GM18870 (cell line): ENCODE measurements around the gene NRGN.
A peak's percentile ranks its signal among the peaks of the same experiment; 100 is the strongest.
"Not testable (repeated sequence)": the region's sequence is repeated elsewhere in the genome, so short reads cannot be mapped to it uniquely, and the experiment has no call there.

Experiments used
- ATAC-seq: cut with Tn5 transposase; IDR thresholded peaks from one replicate; pipeline ENCODE4 v1.9.1; 2021; ENCODE audit warnings: moderate library complexity; ENCODE audit not compliant: unreplicated experiment

NRGN gene

DNA sequence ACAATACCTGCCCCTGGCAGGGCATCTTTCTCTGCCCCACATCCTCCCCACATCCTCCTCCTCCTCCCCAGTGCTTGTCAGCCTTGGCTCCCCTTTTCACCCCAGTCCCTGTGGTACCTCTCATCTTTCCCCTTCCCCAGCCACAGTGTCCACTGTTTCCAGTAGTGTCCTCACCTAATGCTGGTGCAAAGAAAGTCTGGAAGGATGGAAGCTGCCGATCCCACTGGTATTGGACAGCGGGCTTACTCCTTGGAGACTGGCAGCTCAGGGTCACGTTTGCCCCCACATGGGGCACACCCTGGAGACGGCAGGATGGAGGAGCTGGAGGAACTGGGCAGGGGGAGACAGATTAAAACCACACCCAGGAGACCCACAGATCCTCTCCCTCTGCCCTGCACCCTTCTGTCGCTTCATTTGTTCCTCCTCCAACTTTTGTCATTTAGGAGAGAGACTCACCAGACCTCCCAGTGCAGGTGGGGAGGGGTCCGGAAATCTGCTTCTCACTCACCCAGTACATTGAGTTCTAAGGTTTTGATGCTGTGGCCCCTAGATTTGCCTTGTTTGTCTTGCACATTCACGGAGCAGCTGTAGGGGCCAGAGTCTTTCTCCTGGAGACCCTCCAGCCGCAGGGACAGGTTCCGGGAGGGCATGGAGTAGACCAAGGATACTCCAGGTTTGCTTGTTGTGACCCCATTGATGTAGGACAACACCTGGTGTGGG lies 16.5 kb downstream of the NRGN start:
- no peak for ATAC-seq

DNA sequence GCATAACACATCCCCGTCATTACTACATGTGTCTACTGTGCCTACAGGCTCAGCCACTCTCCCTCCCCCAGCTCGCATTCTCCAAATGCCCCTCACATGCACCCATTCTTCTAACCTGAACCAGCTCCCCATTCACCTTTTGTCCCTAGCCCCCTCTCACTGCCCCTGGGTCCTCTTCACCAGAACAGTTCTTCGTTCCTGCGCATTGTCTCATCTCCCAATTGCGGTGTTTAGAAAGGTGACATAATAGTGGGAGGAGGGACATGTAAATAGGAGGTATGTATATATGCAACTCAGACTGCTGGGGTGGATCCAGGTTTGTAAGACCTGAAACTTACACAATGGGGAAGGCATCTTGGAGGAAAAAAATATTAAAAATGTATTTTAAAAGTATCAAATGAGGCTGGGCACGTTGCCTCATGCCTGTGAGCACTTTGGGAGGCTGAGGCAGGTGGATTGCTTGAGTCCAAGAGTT lies 17.0 kb downstream of the NRGN start:
- ATAC-seq, result no peak

DNA sequence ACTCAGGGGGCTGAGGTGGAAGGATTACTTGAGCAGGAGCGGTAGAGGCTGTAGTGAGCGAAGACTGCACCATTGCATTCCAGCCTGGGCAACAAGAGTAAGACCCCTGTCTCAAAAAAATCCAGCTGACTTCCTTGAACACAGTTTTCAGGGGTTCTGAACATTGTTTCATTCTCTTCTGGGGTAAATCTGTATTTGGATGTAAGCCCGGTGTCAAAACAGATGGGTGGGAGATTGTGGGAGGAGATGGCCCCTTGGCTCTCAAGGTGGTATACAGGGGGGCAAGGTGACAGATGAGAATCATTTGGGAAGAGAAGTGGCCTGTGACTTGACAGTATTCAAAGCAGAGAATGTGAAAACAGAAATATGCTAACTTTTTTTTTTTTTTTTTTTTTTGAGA lies 17.6 kb downstream of the NRGN start:
- ATAC-seq, result no peak

DNA sequence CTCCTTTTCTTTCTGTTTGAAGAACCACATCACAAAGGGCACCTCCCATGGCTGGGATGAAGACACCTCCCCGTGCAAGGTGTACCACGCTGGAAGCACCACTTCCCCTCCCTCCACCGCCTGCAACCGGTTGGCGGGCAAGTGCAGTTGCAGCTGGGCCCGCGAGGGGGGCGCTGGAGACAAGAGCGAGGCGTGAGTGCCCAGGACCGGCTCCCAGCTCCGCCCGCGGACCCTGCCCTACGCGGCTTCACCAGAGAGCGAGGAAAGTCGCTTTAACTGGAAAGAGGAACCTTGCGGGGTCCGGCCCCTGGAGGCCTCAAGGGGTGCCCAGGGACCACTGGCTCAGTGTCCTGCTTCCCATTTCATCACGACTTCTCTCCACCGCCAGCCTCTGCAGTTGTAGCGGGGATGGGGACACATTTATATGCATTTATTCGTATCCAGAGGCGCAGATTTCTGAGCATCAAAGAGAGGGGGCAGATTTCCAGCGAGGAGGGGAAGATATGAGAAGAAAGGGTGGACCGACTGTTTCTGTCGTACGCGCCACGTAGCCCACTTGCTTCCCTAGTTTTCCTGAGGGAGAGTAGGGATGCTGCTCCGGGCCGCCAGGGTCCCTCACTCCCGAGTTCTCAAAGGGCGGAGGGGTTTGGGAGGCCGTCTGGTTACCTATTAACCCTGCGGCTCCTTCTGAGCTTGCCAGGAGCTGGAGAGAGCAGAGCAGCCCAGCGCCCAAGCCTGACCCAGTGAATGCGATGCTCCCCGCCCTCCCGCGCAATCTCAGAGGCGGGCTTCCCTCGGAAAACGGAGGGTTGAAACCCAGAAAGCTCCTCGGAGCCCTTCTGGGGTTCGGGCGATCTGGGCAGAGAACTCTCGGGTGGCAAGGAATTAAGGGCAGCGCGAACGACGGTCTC lies 18.9 kb downstream of the NRGN start:
- no peak for ATAC-seq

DNA sequence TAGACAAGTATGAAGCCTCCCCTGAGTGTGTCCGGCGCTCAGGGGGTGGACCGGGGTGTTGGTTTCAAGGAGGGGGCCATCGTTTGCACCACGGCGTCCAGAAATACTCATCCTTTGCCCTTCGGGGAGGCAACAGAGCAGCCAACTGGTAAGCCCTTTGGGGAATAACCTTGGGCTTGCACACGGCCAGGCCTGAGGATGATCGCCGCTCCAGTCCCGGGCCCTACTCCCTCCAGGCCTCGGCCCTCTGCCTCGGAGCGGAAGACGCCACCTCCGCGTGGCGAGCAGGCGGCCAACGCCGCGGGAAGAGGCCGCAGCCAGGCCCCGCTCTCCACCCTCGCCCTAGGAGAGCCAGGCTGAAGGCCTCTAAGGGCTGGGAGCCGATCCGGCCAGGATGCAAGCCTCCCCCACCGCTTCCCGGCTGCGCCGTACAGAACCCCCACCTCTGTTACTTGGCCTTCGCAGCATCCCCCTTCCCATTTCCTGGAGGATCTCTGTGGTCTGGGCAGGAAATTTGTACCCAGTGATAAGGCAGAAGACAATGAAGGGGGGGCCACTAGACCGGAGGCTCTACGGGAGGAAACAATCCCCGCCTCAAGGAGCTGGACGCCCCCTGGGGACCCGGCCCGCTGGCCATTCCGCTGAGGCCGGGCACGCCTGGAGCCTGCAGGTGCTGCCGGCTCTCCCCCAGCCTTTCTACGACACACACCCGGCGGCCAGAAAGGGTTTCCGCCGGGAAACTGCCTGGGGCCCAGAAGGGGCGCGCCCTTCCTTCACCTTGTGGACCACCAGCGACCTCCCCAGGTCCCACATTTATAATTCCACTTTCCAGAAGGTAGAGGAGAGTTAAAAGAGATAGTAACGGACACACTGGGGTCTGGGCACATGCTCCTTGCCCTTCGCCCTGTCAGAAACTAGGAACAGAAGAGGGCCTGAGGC lies 19.8 kb downstream of the NRGN start:
- ATAC-seq, result no peak

DNA sequence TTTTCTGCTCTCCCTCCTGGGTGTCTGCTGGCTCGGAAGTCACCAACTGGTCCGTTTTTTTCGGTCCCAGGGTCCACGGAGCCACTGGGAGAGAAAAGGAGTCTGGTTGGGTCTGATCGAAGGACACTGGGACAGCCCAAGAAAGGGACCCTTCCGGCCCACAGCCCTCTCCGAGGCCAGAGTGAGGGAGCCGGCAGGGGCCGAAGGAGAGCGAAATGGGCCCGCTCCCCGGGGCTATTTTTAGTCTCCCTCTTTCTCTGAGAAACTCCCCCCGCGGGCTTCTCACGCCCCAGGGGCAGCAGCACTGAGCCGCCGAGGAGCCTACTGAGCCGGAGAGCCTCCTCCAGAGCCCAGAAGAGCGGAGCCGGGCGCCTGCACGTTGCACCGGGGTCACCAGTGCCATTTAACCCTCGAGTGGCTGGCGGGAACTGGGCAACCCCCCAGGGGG lies 20.5 kb downstream of the NRGN start:
- ATAC-seq, result peak; percentile 23

DNA sequence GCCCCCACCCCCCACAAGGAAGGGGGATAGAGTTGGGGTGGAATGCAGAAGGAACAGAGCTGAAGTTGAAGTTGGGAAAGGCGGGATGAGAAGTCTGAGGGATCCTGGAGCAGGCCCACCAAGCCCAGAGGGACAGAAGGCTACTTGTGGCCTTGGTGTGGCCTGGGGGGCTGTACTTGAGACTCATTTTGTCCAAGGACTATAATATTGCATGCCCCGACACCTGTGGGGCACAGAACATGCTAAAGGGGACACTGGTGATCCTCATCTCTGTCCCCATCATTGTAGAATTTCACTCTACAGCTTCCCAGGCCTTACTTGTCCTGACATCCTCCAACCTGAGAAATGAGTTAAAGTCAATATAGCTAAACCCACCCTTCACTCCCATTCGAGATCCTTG lies 21.1 kb downstream of the NRGN start:
- ATAC-seq, result no peak

DNA sequence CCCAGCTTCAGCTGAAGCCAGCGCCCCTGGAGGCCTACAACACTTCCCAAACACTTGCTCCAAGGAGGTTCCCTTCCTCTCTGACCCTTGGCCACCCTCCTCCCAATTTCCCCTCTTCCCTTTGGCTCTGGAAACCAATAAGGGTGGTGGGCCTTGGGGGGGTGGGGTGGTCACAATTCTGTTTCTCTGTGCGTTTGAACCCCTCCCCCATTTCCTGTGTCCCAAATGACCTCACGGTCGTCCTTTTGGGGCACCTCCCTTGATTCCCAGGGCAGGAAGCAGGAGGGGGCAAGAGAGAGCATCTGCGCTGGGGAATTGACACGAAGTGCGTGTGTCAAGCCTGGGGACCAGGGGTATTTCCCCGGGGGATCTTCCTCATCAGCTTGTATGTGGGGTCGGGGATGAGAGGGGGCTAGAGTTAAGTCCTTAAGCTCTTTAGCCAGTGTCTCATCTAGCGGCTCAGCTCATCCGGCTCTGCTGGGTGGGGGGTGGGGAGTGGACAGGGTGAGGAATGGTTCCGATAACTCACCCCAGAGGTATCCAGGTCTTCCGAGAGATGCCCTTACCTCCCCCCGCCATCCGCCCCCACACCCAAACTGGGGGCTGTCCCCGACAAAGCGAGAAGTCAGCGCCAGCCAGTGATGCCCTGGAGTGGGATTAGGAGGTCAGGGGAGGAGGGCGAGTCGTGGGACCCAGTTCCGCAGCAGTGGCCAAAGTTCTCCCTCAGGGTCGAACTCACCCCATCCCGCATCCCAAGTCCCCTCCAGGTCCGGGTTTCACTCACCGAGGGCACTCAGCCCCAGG lies 21.8 kb downstream of the NRGN start:
- no peak for ATAC-seq

DNA sequence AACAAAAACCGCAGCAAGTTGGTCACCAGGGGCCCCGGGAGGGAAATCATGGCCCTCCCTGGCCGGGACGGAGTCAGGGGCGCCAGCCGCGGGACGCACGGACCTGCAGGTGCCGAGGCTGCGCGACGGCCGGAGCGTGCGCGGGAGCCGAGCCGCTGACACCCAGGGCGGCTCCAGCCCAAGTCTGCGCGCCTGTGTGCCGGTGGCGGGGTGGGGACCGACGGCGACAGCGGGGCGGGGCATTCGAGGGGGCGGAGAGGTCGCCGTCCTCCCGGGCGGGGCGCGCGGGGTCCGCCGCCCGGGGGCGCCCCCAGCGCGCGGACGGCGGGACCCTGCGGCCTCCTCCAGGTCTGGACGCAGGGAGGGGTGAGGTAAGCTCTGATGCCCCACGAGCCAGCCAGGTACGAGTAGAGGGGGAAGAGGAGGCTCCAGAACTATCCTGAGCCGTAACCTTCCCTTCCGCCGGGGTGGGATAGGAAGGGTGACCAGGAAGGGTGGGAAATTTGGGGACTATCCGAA lies 22.4 kb downstream of the NRGN start, which contains the start of gene ESAM:
Gene ESAM (minus strand): TSS at position 186 of the 519 bp plus-strand sequence. CDS start 136 bp downstream, at position 50.
- ATAC-seq, result no peak

DNA sequence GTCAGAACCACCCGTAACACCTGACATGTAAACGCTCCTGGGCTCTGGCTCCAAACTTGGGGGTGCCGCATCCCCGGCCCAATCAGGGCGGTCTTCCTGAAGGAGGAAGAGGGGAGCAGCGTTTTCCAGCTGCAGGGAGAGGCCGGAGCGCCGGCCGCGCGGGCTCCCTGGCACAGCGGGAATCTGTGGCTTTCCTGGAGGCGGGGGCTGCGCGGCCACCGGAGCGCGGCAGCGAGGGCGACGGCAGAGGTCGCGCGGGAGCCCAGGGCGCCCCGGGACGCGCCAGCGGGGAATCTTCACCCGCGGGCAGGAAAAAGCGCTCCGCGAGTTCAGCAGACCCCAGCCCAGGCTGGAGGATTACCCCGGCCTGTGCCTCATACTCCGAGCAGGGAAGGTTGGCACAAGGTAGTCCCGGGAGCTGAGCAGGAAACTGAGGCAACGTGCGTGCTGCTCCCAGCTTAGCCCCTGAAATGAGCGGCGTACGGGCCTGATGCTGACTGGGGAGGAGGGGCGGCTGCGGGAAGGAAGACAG lies 22.9 kb downstream of the NRGN start:
- no peak for ATAC-seq

DNA sequence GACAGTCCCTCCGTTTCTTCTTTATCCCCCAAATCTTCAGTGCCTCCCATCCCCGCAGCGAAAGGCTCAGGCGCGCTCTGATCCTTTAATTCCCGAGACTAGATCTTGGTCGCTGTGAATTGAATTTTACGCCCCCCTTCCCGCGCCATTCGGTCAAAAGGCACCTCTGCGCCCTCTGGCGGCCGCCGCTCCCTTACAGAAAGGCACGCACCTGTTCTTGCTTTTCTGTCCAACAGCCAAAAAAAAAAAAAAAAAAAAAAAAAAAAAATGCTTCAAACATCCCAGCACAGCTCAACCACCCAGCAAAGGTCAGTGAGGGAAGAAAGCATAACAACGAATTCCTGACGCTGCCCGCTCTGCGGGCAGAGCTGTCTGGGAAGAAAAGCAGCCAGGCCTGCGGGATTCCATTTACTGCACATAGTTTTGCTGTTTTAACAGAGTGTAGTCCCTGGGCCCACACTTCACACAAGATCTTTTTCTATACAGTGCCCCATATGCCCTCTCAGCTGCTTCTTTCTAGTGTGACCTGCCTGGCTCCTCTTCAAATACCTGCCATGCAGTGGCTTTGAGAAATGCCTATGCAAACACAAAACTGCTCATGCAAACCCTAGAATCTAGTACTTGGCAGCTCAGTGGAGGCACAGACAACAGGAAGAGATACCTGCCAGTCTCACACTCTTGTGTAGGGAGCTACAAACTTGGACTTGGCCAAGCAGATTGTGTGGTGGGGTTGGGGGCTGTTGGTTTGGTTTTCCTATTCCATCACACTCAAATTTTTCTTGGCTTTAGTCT lies 23.6 kb downstream of the NRGN start:
- ATAC-seq, result no peak

DNA sequence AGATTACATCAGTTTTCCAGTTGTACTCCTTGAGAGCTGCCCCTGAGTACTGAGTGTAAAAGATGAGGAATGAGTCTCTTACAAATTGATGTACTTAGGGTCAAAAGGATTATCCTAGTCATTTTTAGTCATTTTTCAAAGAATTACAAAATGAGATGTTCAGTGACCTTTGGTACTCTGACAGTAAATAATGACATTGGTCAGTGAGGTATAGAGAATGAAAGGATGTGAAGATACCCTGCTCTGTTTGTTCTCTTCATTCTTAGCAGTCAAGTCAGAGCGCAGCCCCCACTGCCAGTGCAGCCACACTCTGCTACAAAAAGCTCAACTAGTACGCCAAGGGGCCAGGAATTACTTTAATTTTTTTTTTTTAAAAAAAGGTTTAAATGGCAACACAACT lies 26.4 kb downstream of the NRGN start:
- ATAC-seq, result no peak

DNA sequence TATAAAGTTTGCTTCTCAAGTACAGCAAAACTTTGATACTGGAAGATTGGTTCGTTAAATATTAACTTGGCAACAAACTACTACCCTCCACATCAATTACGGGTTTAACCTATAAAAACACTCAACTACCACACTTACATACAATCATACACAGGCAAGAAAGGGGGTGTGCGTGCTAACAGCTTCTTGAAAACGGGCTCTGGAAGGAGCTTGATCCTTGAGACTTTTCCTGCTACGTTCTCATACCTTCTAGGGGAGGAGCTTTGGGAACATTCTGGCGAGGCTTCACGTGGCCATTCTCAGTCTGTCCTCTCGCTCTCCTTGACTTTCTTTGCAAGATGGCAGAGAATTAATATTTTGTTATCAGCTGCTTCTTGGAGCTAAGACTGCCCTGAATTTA lies 29.2 kb downstream of the NRGN start:
- ATAC-seq, result no peak

DNA sequence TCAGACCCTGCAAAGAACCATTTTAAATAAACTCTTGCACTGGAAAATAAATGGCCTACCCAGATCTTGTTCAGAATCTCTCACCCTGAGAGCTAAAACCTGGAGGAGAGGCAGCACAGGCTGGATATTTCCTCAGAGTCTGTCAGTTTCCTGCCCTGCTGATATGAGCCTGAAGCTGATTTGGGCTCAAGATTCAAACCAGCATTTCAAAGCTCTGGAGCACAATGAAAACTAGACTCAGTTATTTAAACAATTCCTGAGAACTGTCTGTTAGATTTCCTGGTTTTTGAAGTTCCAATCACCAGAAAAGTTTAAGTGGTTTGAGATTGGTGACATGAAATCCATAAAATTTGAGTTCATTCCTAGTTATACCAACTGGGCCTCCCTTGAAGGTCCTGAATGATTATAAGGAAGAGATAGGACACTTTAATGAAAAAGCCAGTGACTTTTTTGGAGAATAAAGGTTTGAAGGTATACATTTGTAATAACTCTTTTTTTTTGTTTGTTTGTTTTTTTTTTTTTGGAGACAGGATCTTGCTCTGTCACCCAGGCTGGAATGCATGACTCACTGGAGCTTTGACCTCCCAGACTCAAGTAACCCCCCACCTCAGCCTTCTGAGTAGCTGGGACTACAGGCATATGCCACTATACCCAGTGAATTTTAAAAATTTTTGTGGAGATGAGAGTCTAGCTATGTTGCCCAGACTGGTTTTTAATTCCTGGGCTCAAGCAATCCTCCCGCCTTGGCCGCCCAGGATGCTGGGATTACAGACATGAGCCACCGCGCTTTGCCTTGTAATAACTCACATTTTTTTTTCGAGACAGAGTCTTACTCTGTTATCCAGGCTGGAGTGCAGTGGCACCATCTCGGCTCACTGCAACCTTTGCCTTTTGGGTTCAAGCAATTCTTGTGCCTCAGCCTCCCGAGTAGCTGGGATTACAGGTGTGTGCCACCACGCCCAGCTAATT lies 30.3 kb downstream of the NRGN start:
- ATAC-seq, result no peak

DNA sequence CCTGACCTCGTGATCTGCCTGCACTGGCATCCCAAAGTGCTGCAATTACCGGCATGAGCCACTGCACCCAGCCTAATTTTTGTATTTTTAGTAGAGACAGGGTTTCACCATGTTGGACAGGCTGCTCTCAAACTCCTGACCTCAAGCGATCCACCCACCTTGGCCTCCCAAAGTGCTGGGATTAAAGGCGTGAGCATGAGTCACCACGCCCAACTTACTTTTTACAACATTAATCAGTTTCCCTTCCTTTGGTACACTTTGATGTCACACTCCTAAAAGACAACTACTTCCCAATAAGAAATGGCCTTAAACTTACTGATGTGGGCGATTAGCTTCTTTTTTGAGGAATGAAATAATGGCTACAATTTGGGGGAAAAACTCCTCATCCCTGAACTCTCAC lies 31.2 kb downstream of the NRGN start:
- not testable (repeated sequence) for ATAC-seq

DNA sequence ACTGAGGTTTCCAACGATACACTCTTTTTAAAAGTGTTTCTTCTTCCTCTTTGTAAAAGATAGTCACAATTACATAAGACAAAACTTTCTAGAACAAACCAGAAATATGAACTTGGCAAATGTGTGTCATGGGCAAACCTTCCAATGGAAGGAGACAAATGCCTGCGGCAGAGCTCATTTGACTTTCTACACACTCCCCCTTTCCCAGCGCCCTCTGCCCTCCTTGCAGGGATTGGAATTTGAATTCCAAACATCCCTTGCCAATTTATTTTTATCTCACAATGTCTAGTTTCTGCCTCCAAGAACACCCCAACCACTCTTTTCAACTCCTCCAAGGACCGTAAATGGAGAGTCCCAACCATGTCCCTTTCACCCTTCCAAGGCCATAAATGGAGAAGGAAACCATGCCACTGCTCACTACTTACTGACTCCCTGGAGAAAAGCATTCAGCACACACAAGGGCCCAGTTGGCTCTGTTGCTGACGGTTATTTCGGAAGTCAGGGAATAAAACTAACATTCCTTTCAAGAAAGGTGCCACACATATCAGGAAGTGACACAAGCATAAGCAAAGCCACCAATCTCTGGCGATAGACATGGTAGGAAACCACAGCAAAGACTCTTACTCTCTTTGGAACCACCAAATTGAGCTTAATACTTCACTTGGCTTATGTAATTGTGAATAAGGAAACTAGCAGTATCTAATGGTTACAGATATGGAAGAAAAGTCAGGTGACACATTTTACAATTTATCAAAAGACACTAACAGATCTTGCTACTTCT lies 37.3 kb downstream of the NRGN start:
- no peak for ATAC-seq

DNA sequence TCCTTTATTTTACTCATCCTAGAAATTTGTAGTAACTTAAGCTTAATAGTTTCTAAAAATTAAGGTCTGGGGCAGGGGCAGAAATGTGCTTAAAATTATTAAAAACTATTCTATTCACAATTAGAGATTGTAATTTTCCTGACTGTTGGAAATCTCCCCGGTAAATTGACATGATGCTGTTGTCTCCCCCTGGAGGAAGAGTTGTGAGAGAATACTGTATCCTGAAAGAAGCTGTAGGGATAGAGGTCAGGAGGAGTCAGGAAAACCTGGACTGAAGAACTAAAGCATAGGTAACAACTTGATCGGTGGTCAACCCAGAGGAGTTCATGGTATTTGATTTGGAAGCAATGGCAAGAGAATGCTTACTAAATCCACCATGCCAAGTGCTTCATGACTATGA lies 38.5 kb downstream of the NRGN start:
- ATAC-seq, result no peak
